EH (cell line): ENCODE measurements around the gene NDUFAF8.

Experiments used
- DNase-seq: peaks from one replicate; pipeline ENCODE4 v3.0.0-alpha.2; 2015; ENCODE audit warnings: low read depth

NDUFAF8 gene

GRCh38 chr17:81277421-81277820, 38.3 kb downstream of the NDUFAF8 start:
- DNase-seq = no peak

GRCh38 chr17:81277946-81278693, 39.0 kb downstream of the NDUFAF8 start:
- DNase-seq = no peak

GRCh38 chr17:81278831-81279230, 39.7 kb downstream of the NDUFAF8 start:
- DNase-seq = no peak

GRCh38 chr17:81279278-81280275, 40.5 kb downstream of the NDUFAF8 start:
- no peak for DNase-seq

- DNase-seq = no peak
Observed at GRCh38 chr17:81280571-81280970, 41.5 kb downstream of the NDUFAF8 start.

GRCh38 chr17:81282141-81282540, 43.0 kb downstream of the NDUFAF8 start:
- DNase-seq = no peak

GRCh38 chr17:81282876-81283275, 43.8 kb downstream of the NDUFAF8 start:
- no peak for DNase-seq

GRCh38 chr17:81285179-81285878, 46.2 kb downstream of the NDUFAF8 start:
- peak; percentile 64 for DNase-seq

GRCh38 chr17:81285894-81286293, 46.8 kb downstream of the NDUFAF8 start:
- DNase-seq = no peak

- no peak for DNase-seq
Observed at GRCh38 chr17:81286491-81287145, 47.5 kb downstream of the NDUFAF8 start.

- DNase-seq = no peak
Observed at GRCh38 chr17:81287152-81287551, 48.0 kb downstream of the NDUFAF8 start.

GRCh38 chr17:81287741-81288430, 48.8 kb downstream of the NDUFAF8 start:
- no peak for DNase-seq

GRCh38 chr17:81288715-81289114, 49.6 kb downstream of the NDUFAF8 start:
- DNase-seq = no peak

- no peak for DNase-seq
Observed at GRCh38 chr17:81289627-81290026, 50.5 kb downstream of the NDUFAF8 start.

- no peak for DNase-seq
Observed at GRCh38 chr17:81290230-81290629, 51.1 kb downstream of the NDUFAF8 start.
